CD14-positive monocyte (primary cell): Measurements from ENCODE around the gene NUP214. TPM values are rescaled to one million over a fixed set of nuclear protein-coding genes. Genes with fewer than 3 reads are reported as not detected.
A peak's percentile ranks its signal among the peaks of the same experiment; 100 is the strongest.

Experiments used
- DNase-seq, 3 donors: peaks; one replicate each; pipeline ENCODE4 v3.0.0-alpha.2; 2011 to 2022
- H2AFZ ChIP-seq: 2 replicates; pipeline ENCODE4 v1.6.0; 2012; ENCODE audit warnings: mild to moderate bottlenecking, low read depth, low read length, inconsistent platforms; ENCODE audit not compliant: insufficient read depth, poor library complexity, severe bottlenecking
- H3K27ac ChIP-seq, 2 donors: 1 replicate in 1 of 2; 2 replicates in 1 of 2; pipeline ENCODE4 v1.5.1; 2012 to 2013; ENCODE audit warnings: low read length in 2 of 2, control low read depth in 1 of 2, inconsistent platforms in 1 of 2, low read depth in 1 of 2, mild to moderate bottlenecking in 1 of 2
- H3K27me3 ChIP-seq, 2 donors: one replicate each; pipeline versions ENCODE4 v1.6.0 to v1.6.1; 2011 to 2013; ENCODE audit warnings: low read length in 2 of 2; ENCODE audit not compliant: control insufficient read depth in 2 of 2, insufficient read depth in 2 of 2
- H3K36me3 ChIP-seq, 2 donors: replicated peaks in 1 of 2; 1 replicate in 1 of 2; 2 replicates in 1 of 2; pipeline versions ENCODE4 v1.5.1 to v1.6.1; 2012 to 2013; ENCODE audit warnings: low read length in 2 of 2, control low read depth in 1 of 2, inconsistent platforms in 1 of 2, mild to moderate bottlenecking in 1 of 2; ENCODE audit not compliant: insufficient read depth in 2 of 2, control insufficient read depth in 1 of 2
- H3K4me1 ChIP-seq, 2 donors: 1 replicate in 1 of 2; 2 replicates in 1 of 2; pipeline versions ENCODE4 v1.5.1 to v1.6.1; 2012 to 2013; ENCODE audit warnings: low read length in 2 of 2, control low read depth in 1 of 2, inconsistent platforms in 1 of 2, mild to moderate bottlenecking in 1 of 2, moderate library complexity in 1 of 2; ENCODE audit not compliant: insufficient read depth in 2 of 2, control insufficient read depth in 1 of 2
- H3K4me2 ChIP-seq: replicated peaks from 2 replicates; pipeline ENCODE3; 2012; ENCODE audit warnings: low read length, moderate library complexity, mild to moderate bottlenecking; ENCODE audit not compliant: poor library complexity, severe bottlenecking; ENCODE audit errors: extremely low read depth
- H3K4me3 ChIP-seq, 3 experiments: fragments of 200-600 bp in 1 of 3; sonication (generic) in 1 of 3; replicated peaks in 1 of 3; 1 replicate in 2 of 3; 2 replicates in 1 of 3; pipeline ENCODE4 v1.5.1; 2011 to 2013; ENCODE audit warnings: low read length in 3 of 3, mild to moderate bottlenecking in 3 of 3, control low read depth in 2 of 3, low read depth in 2 of 3, inconsistent platforms in 1 of 3, moderate library complexity in 1 of 3
- H3K79me2 ChIP-seq: 2 replicates; pipeline ENCODE4 v1.6.0; 2012; ENCODE audit warnings: mild to moderate bottlenecking, control low read depth, inconsistent platforms, low read length, moderate library complexity; ENCODE audit not compliant: insufficient read depth
- H3K9ac ChIP-seq: 2 replicates; pipeline ENCODE4 v1.6.0; 2017; ENCODE audit warnings: low read length, mild to moderate bottlenecking; ENCODE audit not compliant: insufficient read depth, poor library complexity, severe bottlenecking
- H3K9me3 ChIP-seq, 2 donors: replicated peaks in 1 of 2; 1 replicate in 1 of 2; 2 replicates in 1 of 2; pipeline versions ENCODE4 v1.5.1 to v1.6.1; 2012 to 2013; ENCODE audit warnings: low read length in 2 of 2, control low read depth in 1 of 2; ENCODE audit not compliant: control insufficient read depth in 1 of 2, insufficient read depth in 1 of 2
- H4K20me1 ChIP-seq: 2 replicates; pipeline ENCODE4 v1.6.0; 2012; ENCODE audit warnings: mild to moderate bottlenecking, low read length, control low read depth, moderate library complexity; ENCODE audit not compliant: insufficient read depth
- H3K27ac Mint-ChIP-seq, 7 donors: one replicate each; pipeline ENCODE4 v1.8.0; 2020; ENCODE audit warnings: mild to moderate bottlenecking in 7 of 7, mixed read lengths in 7 of 7, moderate library complexity in 6 of 7, inconsistent platforms in 2 of 7
- H3K27me3 Mint-ChIP-seq, 3 donors: one replicate each; pipeline ENCODE4 v1.8.0; 2021 to 2022; ENCODE audit warnings: low read depth in 3 of 3, mild to moderate bottlenecking in 3 of 3, mixed read lengths in 3 of 3, moderate library complexity in 3 of 3, inconsistent platforms in 1 of 3
- H3K36me3 Mint-ChIP-seq, 2 donors: one replicate each; pipeline ENCODE4 v1.8.0; 2020; ENCODE audit warnings: mixed read lengths in 2 of 2, inconsistent platforms in 1 of 2, mild to moderate bottlenecking in 1 of 2
- H3K4me1 Mint-ChIP-seq: one replicate; pipeline ENCODE4 v1.8.0; 2020; ENCODE audit warnings: mild to moderate bottlenecking, mixed read lengths
- H3K4me3 Mint-ChIP-seq, 2 donors: one replicate each; pipeline ENCODE4 v1.8.0; 2020; ENCODE audit warnings: mild to moderate bottlenecking in 2 of 2, mixed read lengths in 2 of 2, moderate library complexity in 1 of 2
- H3K9me3 Mint-ChIP-seq, 7 donors: one replicate each; pipeline ENCODE4 v1.8.0; 2020 to 2022; ENCODE audit warnings: mixed read lengths in 7 of 7, mild to moderate bottlenecking in 6 of 7, moderate library complexity in 6 of 7, inconsistent platforms in 2 of 7
- WGBS: methylation state at CpG from one replicate; pipeline ENCODE4 v1.1.5; 2013; ENCODE audit warnings: missing lambda C conversion rate; ENCODE audit not compliant: insufficient coverage; 5-methylcytosine and 5-hydroxymethylcytosine counted together
- intact Hi-C, 2 donors: fragments of 100-400 bp; cut with micrococcal nuclease; formaldehyde crosslinking; loops; one replicate each; pipeline versions ENCODE4 v1.15.0 to v1.15.1; 2023
- polyA plus RNA-seq, 3 donors: library from polyadenylated mRNA; depleted of rRNA in 1 of 3; unstranded in 2 of 3; stranded (reverse) in 1 of 3; fragments of 300-500 nt in 2 of 3; fragments of >200 nt in 1 of 3; fragmentation: Illumina TruSeq in 2 of 3; gene quantifications; 1 replicate in 2 of 3; 2 replicates in 1 of 3; pipeline ENCODE4 v1.2.3, GENCODE V29; 2012 to 2021
- TF ChIP-seq, protein P1 (sequence below): fragments of 200-600 bp; IDR thresholded peaks from one replicate; pipeline ENCODE4 v1.8.0; 2022; ENCODE audit warnings: antibody characterized with exemption, mild to moderate bottlenecking

Gene NUP214
- polyA plus RNA-seq, 3 donors: 94.9 to 329 (median 214) TPM

DNA sequence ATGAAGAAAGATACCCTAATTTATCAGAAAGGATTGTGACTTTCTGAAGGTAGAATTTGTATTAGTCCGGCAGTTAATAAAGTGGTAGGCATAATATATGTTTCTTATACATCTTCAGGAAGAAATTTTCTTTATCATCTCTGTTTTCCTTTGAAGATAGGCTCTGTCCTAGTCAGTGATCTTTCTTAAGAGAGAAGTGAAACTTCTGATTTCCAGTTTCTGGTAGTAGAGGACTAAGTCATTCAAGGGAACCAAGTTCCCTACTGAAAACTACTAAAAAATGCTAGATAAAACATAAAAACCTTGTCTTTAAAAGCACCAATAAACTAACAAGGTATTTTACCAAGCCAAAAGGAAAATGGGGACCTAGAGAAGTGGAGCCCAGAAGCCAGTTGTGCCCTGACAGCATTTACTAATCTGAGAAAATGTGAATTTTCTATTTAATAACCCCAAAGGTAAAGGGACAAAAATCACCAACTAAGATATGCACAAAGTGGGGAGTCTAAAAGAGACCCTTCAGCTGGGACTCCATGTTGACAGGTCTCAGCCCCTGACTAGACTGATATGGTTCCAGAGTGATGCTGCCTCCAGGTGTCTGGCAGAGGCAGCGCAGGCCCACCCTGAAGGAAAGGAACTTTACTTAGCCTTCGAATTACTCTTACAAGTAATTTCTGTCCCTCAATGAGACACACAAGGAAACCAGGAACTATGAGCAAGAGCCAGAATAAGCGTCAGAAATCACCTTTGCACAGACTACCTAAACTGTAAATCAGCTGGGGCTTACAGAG, 78.2 kb downstream of the NUP214 start:
- H3K4me2 ChIP-seq: peak overlapping the region; percentile 2
- H3K4me1 ChIP-seq: peaks cover 21 to 22% of the 10 kb centered on the region in 2 donors
- peaks cover 0 to 1% (median 0%) of the 10 kb centered on the region in 3 donors for H3K27me3 Mint-ChIP-seq
- DNase-seq: peak in 2 of 3 donors; percentile 26 to 62
- H3K27me3 ChIP-seq: no peaks in the 10 kb centered on the region
- TF ChIP-seq, protein P1, sequence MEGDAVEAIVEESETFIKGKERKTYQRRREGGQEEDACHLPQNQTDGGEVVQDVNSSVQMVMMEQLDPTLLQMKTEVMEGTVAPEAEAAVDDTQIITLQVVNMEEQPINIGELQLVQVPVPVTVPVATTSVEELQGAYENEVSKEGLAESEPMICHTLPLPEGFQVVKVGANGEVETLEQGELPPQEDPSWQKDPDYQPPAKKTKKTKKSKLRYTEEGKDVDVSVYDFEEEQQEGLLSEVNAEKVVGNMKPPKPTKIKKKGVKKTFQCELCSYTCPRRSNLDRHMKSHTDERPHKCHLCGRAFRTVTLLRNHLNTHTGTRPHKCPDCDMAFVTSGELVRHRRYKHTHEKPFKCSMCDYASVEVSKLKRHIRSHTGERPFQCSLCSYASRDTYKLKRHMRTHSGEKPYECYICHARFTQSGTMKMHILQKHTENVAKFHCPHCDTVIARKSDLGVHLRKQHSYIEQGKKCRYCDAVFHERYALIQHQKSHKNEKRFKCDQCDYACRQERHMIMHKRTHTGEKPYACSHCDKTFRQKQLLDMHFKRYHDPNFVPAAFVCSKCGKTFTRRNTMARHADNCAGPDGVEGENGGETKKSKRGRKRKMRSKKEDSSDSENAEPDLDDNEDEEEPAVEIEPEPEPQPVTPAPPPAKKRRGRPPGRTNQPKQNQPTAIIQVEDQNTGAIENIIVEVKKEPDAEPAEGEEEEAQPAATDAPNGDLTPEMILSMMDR: no peak
- intact Hi-C loops: no loop called here
- H2AFZ ChIP-seq: no peak overlapping the region
- no peaks in the 10 kb centered on the region for H3K9me3 ChIP-seq
- WGBS: no CpG with 5 or more reads among the region's 4 CpGs
- no peak overlapping the region for H3K4me3 ChIP-seq
- H3K4me1 Mint-ChIP-seq: peaks cover 24% of the 10 kb centered on the region
- H3K36me3 Mint-ChIP-seq: peaks cover 64 to 80% of the 10 kb centered on the region in 2 donors
- no peaks in the 10 kb centered on the region for H4K20me1 ChIP-seq
- peaks cover 26 to 80% of the 10 kb centered on the region in 2 donors for H3K36me3 ChIP-seq
- no peaks in the 10 kb centered on the region for H3K79me2 ChIP-seq
- peak overlapping the region in 1 of 2 donors; percentile 43 for H3K27ac ChIP-seq
- no peak overlapping the region for H3K4me3 Mint-ChIP-seq
- peaks cover 0 to 2% (median 0%) of the 10 kb centered on the region in 7 donors for H3K9me3 Mint-ChIP-seq
- no peak overlapping the region for H3K9ac ChIP-seq
- H3K27ac Mint-ChIP-seq: peak overlapping the region; percentile 15 to 85 (median 58)

DNA sequence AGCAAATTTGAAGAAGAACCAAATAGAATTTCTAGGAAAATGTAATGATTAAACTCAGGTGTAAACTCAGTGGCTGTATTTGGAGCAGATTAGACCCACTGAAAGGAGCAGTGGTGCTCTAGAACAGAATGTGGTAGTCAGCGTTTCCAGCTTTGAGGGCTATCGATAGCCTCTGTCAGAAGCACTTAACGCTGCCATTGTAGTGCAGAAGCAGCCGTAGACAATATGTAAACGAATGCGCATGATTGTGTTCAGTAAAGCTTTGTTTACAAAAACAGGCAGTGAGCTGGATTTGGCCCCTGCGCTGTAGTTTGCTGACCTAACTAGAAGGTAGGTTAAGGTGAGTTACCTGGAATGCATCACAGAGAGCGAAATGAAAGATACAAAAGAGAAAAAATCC, 78.9 kb downstream of the NUP214 start:
- no peak overlapping the region for H3K4me3 Mint-ChIP-seq
- Histone ChIP-seq H2AFZ (no peak overlapping the region), H3K36me3 (peaks cover 20 to 74% of the 10 kb centered on the region in 2 donors), H3K9ac (no peak overlapping the region), H3K4me1 (peaks cover 21 to 22% of the 10 kb centered on the region in 2 donors), H3K4me3 (no peak overlapping the region), H3K27me3 (no peaks in the 10 kb centered on the region), H3K4me2 (no peak overlapping the region), H4K20me1 (no peaks in the 10 kb centered on the region), H3K79me2 (no peaks in the 10 kb centered on the region), H3K27ac (peak overlapping the region in 1 of 2 donors; percentile 43), H3K9me3 (no peaks in the 10 kb centered on the region)
- peaks cover 24% of the 10 kb centered on the region for H3K4me1 Mint-ChIP-seq
- H3K9me3 Mint-ChIP-seq: peaks cover 0 to 2% (median 0%) of the 10 kb centered on the region in 7 donors
- intact Hi-C loops: no loop called here
- peaks cover 59 to 75% of the 10 kb centered on the region in 2 donors for H3K36me3 Mint-ChIP-seq
- WGBS: 100% methylated on average over 7 of the region's 8 CpGs
- DNase-seq: no peak
- TF ChIP-seq, protein P1: no peak
- H3K27me3 Mint-ChIP-seq: peaks cover 0 to 1% (median 0%) of the 10 kb centered on the region in 3 donors
- no peak overlapping the region for H3K27ac Mint-ChIP-seq
